Endothelial cell (in vitro differentiated cells): ENCODE measurements around the gene LARP4B. TPM values are rescaled to one million over a fixed set of nuclear protein-coding genes. Genes with fewer than 3 reads are reported as not detected.
A peak's percentile ranks its signal among the peaks of the same experiment; 100 is the strongest.

Source experiments
- DNase-seq: peaks from one replicate; pipeline ENCODE4 v3.0.0; 2021; ENCODE audit warnings: low spot score
- H3K27ac Mint-ChIP-seq: one replicate; pipeline ENCODE4 v1.8.0; 2021; ENCODE audit warnings: mixed read lengths, inconsistent platforms; ENCODE audit not compliant: unreplicated experiment
- H3K27me3 Mint-ChIP-seq: one replicate; pipeline ENCODE4 v1.8.0; 2021; ENCODE audit warnings: mild to moderate bottlenecking, moderate library complexity, mixed read lengths, inconsistent platforms; ENCODE audit not compliant: unreplicated experiment
- H3K36me3 Mint-ChIP-seq: one replicate; pipeline ENCODE4 v1.8.0; 2021; ENCODE audit warnings: mild to moderate bottlenecking, low read depth, mixed read lengths, inconsistent platforms; ENCODE audit not compliant: unreplicated experiment
- H3K4me1 Mint-ChIP-seq: one replicate; pipeline ENCODE4 v1.8.0; 2021; ENCODE audit warnings: mild to moderate bottlenecking, mixed read lengths, inconsistent platforms; ENCODE audit not compliant: unreplicated experiment
- H3K4me3 Mint-ChIP-seq: one replicate; pipeline ENCODE4 v1.8.0; 2021; ENCODE audit warnings: mild to moderate bottlenecking, mixed read lengths, inconsistent platforms; ENCODE audit not compliant: unreplicated experiment
- H3K9me3 Mint-ChIP-seq: one replicate; pipeline ENCODE4 v1.8.0; 2021; ENCODE audit warnings: mixed read lengths, inconsistent platforms; ENCODE audit not compliant: unreplicated experiment
- CTCF ChIP-seq: fragments of 200-600 bp; sonication (generic); IDR thresholded peaks from one replicate; pipeline ENCODE4 v1.5.0; 2021; ENCODE audit warnings: antibody characterized with exemption; ENCODE audit not compliant: unreplicated experiment
- total RNA-seq: library from RNA; stranded (reverse); fragmentation: NEBNext Ultra II Directional; extraction: Animal tissue kit (Norgen Biotek cat#: 25700); gene quantifications from one replicate; pipeline ENCODE4 v1.2.1, GENCODE V29; 2021; ENCODE audit not compliant: unreplicated experiment

The LARP4B gene
- total RNA-seq, 1 donor from 2014 or later, result 91.8 TPM

GRCh38 chr10:816958-817357, 114.5 kb downstream of the LARP4B start:
- no peaks in the 10 kb centered on the region for H3K9me3 Mint-ChIP-seq
- H3K27ac Mint-ChIP-seq, result no peak overlapping the region
- H3K27me3 Mint-ChIP-seq, result peaks cover 8% of the 10 kb centered on the region
- H3K4me1 Mint-ChIP-seq, result peaks cover 5% of the 10 kb centered on the region
- DNase-seq, result no peak
- TF ChIP-seq CTCF, result no peak
- H3K4me3 Mint-ChIP-seq, result no peak overlapping the region
- H3K36me3 Mint-ChIP-seq, result peaks cover 76% of the 10 kb centered on the region

- H3K4me1 Mint-ChIP-seq, result peaks cover 2% of the 10 kb centered on the region
- H3K4me3 Mint-ChIP-seq, result no peak overlapping the region
- no peak overlapping the region for H3K27ac Mint-ChIP-seq
- H3K27me3 Mint-ChIP-seq, result peaks cover 8% of the 10 kb centered on the region
- peaks cover 72% of the 10 kb centered on the region for H3K36me3 Mint-ChIP-seq
- no peak for DNase-seq
- no peaks in the 10 kb centered on the region for H3K9me3 Mint-ChIP-seq
- TF ChIP-seq CTCF, result no peak
These were observed 115.4 kb downstream of the LARP4B start for GRCh38 chr10:816091-816477.

GRCh38 chr10:815338-816090, 116.0 kb downstream of the LARP4B start:
- H3K4me3 Mint-ChIP-seq, result peak overlapping the region; percentile 15
- H3K27ac Mint-ChIP-seq, result no peak overlapping the region
- TF ChIP-seq CTCF, result peak; percentile 38
- peaks cover 66% of the 10 kb centered on the region for H3K36me3 Mint-ChIP-seq
- no peak for DNase-seq
- peaks cover 8% of the 10 kb centered on the region for H3K27me3 Mint-ChIP-seq
- no peaks in the 10 kb centered on the region for H3K9me3 Mint-ChIP-seq
- no peaks in the 10 kb centered on the region for H3K4me1 Mint-ChIP-seq

- peaks cover 58% of the 10 kb centered on the region for H3K36me3 Mint-ChIP-seq
- H3K4me1 Mint-ChIP-seq, result no peaks in the 10 kb centered on the region
- no peaks in the 10 kb centered on the region for H3K9me3 Mint-ChIP-seq
- H3K27ac Mint-ChIP-seq, result peak overlapping the region; percentile 25
- peak overlapping the region; percentile 15 for H3K4me3 Mint-ChIP-seq
- peaks cover 8% of the 10 kb centered on the region for H3K27me3 Mint-ChIP-seq
- no peak for TF ChIP-seq CTCF
- DNase-seq, result no peak
These were observed 116.8 kb downstream of the LARP4B start for GRCh38 chr10:814536-815302.

GRCh38 chr10:813286-813685, 118.2 kb downstream of the LARP4B start:
- no peaks in the 10 kb centered on the region for H3K9me3 Mint-ChIP-seq
- no peak for TF ChIP-seq CTCF
- peaks cover 6% of the 10 kb centered on the region for H3K27me3 Mint-ChIP-seq
- H3K4me3 Mint-ChIP-seq, result no peak overlapping the region
- no peak for DNase-seq
- H3K27ac Mint-ChIP-seq, result no peak overlapping the region
- peaks cover 60% of the 10 kb centered on the region for H3K36me3 Mint-ChIP-seq
- no peaks in the 10 kb centered on the region for H3K4me1 Mint-ChIP-seq
